C1 segment of cervical spinal cord (tissue), 14 donors: Measurements from ENCODE around the gene TRIO.
A peak's percentile ranks its signal among the peaks of the same experiment; 100 is the strongest.

Experiments used
- DNase-seq, 14 donors: peaks; one replicate each; lab custom pipeline; 2025; lab: John Stamatoyannopoulos, UW

Gene TRIO

DNA sequence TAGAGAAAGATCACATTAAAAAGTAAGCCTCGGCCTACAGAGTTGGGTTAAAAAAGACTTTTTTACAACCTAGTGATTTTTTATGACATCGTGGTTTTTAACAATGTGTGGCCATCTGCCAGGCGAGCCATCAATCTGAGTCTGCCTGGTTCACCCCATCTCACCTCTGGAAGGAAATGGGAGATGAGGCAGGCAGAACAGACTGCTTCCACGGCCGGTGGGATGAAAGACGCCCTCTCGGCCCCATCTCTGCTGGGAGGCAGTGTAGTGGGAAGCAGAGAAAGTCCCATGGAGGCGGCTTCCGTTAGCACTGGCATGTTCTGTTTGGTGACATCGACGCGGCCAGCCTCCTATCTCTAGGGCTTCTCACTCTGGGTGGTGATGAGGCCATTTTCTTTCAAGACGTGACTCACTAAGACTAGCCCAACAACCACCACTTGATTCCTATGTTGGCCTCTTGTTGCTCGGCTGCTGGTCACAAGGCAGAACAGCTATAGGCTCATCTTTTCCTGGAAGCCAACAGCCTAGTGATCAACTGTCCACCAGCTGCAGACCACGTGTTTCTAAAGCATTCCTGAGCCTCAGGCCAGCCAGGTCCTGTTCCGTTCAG, 306.0 kb downstream of the TRIO start:
- no peak for DNase-seq

GRCh38 chr5:14450018-14450524, 306.9 kb downstream of the TRIO start:
- DNase-seq, result peak in 1 of 14 donors; percentile 30

DNA sequence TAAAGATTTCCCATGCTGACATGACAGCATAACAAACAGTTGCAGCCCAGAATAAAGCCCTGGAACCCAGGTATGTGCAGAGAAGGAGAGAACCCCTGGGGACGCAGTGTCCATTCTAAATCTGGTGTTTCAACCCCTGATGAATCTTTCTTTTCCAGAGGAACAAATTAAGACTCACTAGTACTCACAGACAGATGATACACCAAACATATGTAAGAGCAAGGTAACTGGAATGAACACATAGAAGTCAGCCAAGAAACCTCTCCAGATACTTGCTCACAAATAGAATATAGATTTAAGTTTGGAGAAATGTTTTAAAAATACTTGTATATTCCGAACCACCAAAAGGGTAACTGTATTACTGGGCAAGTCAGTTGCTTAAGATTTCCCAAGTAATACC, 307.6 kb downstream of the TRIO start:
- no peak for DNase-seq

DNA sequence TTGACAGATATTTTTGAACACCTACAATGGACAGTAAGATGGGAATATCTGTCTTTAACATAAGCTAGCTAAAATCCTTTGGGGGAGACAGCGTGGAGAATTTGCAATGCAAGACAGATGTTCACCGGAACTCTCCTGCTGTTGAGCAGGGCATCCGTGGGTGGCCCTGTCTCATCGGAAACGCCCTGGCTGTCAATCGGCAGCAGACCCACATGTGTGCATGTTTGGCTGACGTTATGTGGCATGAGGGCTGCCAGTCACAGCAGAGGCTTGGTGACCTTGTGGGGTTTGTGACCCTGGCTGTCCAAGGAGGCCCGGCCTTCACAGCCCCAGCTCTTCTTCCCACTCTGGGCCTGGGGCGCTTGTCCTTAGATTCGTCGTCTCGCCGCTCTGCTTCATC, 308.7 kb downstream of the TRIO start:
- DNase-seq, result no peak

GRCh38 chr5:14452685-14453454, 309.7 kb downstream of the TRIO start:
- DNase-seq, result no peak

GRCh38 chr5:14453481-14453880, 310.3 kb downstream of the TRIO start:
- no peak for DNase-seq

DNA sequence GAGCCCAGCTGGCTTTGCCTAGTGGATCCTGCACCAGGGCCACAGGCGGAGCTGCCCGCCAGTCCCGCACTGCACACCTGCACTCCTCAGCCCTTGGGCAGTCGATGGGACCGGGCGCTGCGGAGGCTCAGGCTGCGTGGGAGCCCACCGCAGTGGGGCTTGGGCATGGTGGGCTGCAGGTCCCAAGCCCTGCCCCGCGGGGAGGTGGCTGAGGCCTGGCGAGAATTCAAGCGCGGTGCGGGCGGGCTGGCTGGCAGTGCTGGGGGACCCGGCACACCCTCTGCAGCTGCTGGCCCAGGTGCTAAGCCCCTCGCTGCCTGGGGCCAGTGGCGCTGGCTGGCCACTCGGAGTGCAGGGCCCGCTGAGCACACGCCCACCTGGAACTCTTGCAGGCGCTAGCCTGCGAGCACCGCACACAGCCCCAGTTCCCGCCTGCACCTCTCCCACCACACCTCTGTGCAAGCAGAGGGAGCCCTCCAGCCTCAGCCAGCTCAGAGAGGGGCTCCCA, 312.7 kb downstream of the TRIO start:
- DNase-seq, result no peak

DNA sequence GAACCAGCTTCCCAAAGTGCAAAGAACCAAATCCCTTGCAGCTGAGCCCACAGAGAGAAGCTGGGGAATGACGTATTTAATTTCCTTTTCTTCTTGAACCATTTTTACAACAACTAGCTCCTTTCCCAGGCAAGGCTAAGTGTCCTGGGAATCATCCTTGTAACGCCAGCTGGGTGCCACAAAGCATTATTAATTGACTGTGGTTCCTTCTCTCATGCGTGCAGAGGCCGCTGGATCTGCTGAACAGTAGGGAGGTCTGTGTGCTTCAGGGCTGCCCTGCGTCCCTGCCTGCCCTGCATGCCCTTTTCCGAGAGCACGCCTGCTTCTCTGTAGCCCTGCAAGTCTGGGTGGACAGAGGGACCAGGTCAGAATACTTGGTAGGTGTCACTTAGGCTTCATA, 314.3 kb downstream of the TRIO start:
- DNase-seq, result peak in 1 of 14 donors; percentile 32

DNA sequence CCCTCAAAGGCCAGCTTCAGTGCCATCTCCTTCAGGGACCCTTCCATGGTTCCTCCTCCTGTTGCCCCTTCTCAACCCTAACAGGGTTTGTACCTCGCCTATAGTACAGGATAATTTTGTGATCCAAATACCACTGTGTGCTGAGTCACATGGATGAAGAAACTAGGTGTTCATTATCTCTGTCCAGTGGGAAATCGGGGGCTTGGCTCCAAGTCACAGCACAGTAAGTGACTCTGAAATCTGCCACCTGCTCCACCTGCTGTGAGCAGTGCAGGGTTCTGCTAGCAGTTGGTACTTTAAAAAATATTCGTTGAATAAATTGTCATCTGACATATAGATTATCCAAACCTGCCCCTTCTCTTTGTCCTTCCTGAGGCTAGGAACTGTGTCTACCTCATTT, 315.3 kb downstream of the TRIO start:
- DNase-seq, result peak in 1 of 14 donors; percentile 34

DNA sequence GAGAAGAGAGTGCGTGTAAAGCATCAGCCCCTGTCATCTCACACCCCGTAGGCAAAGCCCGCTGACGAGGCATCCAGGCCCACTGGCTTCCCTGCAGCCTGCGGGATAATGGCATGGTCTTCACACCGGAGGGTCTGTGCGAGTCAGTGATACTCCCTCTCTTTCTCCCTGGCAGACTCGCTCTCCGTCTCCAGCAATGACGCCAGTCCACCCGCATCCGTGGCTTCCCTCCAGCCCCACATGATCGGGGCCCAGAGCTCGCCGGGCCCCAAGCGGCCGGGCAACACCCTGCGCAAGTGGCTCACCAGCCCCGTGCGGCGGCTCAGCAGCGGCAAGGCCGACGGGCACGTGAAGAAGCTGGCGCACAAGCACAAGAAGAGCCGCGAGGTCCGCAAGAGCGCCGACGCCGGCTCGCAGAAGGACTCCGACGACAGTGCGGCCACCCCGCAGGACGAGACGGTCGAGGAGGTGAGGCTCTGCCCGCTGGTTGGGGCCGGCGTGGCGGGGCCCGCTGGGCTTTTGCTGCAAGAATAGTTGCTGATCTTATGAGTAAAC, 317.8 kb downstream of the TRIO start:
- DNase-seq, result no peak

- DNase-seq, result no peak
Measured at GRCh38 chr5:14462681-14463080, 319.5 kb downstream of the TRIO start.

DNA sequence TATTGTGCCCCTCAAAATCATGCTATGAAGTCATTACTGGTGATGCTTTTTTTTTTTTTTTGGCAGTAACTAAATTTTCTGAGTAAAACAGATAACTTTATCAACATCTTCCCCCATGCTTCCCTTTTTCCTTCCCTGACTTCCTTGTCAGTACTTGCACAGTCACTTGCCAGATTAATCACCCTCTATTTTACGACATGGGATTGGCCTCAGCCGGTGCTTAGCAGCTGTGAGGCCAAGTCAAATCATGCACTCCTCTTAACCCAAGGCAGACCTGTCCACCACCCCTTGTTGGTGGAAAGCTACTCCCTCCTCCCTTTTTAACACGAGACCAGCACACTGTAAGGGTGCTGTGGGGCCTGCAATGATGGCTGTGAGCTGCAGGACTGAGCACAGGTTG, 320.5 kb downstream of the TRIO start:
- no peak for DNase-seq

GRCh38 chr5:14464096-14464495, 321.0 kb downstream of the TRIO start:
- DNase-seq, result no peak

GRCh38 chr5:14464671-14465070, 321.5 kb downstream of the TRIO start:
- DNase-seq, result no peak

DNA sequence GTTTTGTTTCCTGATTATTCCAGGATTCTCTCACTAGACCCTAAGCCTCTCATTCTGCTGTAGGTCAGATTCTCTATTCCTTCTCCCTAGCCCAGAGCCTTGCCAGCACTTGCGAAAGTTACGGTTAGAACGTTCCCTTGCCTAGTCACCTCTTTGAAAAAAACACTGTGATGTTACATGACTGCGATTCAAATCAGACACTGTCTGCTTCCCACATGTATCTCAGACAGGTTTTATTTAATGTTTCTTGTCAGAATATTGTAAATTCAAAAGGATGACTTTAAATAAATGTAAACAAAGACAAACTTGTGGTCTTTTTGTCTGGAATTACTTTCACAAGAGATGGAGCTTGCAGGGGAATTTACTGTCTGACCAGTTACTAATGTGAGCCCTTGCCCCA, 322.0 kb downstream of the TRIO start:
- no peak for DNase-seq

- no peak for DNase-seq
Measured at GRCh38 chr5:14465776-14466175, 322.6 kb downstream of the TRIO start.

GRCh38 chr5:14467251-14467650, 324.1 kb downstream of the TRIO start:
- DNase-seq, result no peak

- no peak for DNase-seq
Measured at GRCh38 chr5:14467886-14468285, 324.7 kb downstream of the TRIO start.

- no peak for DNase-seq
Measured at GRCh38 chr5:14469551-14470377, 326.6 kb downstream of the TRIO start.

DNA sequence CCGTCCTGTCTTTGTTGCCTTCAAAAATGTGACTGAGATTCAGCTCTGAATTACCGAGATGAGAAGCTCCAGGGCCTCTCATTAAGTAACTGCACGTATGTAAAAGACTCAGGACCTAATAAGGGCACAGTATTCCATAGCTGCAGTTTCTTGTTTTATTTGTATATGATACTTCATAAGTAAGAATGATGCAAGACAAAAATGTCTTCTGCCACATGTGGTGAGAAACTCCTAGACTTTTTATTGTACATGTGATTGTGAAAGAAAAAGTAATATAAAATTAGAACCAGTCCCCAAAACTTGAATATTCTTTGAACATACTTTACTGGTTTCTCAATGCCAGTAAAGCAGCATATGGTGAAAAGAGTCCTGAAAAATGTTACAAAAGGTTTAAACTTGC, 328.4 kb downstream of the TRIO start:
- DNase-seq, result no peak

GRCh38 chr5:14472986-14473567, 329.9 kb downstream of the TRIO start:
- DNase-seq, result no peak
